Measurements from ENCODE around the gene TNFAIP8. TPM values are rescaled to one million over a fixed set of nuclear protein-coding genes. Genes with fewer than 3 reads are reported as not detected.

TNFAIP8 gene
- polyA plus RNA-seq, 1 experiment, result 11.3 TPM

DNA sequence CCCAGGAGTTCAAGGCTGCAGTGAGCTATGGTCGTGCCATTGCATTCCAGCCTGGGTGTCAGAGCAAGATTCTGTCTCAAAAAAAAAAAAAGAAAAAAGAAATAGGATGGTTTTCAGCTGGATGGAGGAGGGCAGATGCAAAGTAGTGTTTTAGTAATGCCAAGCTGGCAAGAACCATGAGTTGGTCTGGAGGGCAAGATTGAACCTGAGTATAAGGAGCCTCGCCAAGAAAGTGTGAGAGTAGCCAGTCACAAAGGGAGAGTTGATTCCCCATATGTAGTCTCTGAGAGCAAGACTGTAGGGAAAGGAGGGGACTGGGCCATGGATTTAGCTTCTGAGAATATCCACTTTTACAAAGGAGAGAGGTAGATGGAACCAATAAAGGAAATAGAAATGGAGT, 6.9 kb downstream of the TNFAIP8 start:
- Histone ChIP-seq H3K36me3 (ENCODE audit: control insufficient read depth, insufficient read depth, low read length) (no peaks in the 10 kb centered on the region), H3K4me3 (ENCODE audit: low read depth, low read length) (no peak overlapping the region), H3K27me3 (ENCODE audit: control insufficient read depth, insufficient read depth, low read length) (no peaks in the 10 kb centered on the region)
- DNase-seq (ENCODE audit: low read depth), result no peak
- CTCF ChIA-PET, result interaction anchor here (1.3 to 4.8 kb wide), 3 partner anchors 29 to 49 kb away, joined by 4 to 27 read pairs (median 4); no protein-coding TSS in a partner anchor
- TF ChIP-seq, protein P1, sequence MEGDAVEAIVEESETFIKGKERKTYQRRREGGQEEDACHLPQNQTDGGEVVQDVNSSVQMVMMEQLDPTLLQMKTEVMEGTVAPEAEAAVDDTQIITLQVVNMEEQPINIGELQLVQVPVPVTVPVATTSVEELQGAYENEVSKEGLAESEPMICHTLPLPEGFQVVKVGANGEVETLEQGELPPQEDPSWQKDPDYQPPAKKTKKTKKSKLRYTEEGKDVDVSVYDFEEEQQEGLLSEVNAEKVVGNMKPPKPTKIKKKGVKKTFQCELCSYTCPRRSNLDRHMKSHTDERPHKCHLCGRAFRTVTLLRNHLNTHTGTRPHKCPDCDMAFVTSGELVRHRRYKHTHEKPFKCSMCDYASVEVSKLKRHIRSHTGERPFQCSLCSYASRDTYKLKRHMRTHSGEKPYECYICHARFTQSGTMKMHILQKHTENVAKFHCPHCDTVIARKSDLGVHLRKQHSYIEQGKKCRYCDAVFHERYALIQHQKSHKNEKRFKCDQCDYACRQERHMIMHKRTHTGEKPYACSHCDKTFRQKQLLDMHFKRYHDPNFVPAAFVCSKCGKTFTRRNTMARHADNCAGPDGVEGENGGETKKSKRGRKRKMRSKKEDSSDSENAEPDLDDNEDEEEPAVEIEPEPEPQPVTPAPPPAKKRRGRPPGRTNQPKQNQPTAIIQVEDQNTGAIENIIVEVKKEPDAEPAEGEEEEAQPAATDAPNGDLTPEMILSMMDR (IDR thresholded peaks at IDR 0.05; ENCODE audit: insufficient read depth, low read depth, low read length), result no peak
- POLR2A ChIA-PET, result no interaction called here

DNA sequence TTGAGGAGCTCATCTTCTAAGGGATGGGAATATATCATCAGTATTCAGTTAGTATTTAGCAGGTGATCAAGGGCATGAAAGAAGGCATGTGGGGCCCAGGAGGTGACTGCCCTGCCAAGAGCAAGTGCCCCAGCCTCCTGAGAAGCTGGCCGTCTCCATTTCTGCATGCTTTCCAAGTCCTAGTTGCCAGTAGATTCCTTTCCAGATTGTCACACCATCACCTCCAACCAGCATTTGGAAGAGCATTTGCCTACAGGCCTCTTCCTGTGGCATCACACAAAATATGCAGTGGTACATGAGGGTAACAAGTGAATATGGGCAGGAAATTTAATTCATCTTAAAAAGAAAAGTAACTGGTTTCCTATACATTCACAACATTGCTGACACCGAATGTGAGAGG, 7.5 kb downstream of the TNFAIP8 start:
- ChIA-PET POLR2A (no interaction called here), CTCF (interaction anchor here (1.3 to 4.8 kb wide), 2 partner anchors 32 to 49 kb away, joined by 4 to 27 read pairs; no protein-coding TSS in a partner anchor)
- H3K4me3 ChIP-seq (ENCODE audit: low read depth, low read length), result no peak overlapping the region
- DNase-seq (ENCODE audit: low read depth), result no peak
- TF ChIP-seq, protein P1 (IDR thresholded peaks at IDR 0.05; ENCODE audit: insufficient read depth, low read depth, low read length), result no peak
- H3K36me3 ChIP-seq (ENCODE audit: control insufficient read depth, insufficient read depth, low read length), result no peaks in the 10 kb centered on the region
- no peaks in the 10 kb centered on the region for H3K27me3 ChIP-seq (ENCODE audit: control insufficient read depth, insufficient read depth, low read length)

DNA sequence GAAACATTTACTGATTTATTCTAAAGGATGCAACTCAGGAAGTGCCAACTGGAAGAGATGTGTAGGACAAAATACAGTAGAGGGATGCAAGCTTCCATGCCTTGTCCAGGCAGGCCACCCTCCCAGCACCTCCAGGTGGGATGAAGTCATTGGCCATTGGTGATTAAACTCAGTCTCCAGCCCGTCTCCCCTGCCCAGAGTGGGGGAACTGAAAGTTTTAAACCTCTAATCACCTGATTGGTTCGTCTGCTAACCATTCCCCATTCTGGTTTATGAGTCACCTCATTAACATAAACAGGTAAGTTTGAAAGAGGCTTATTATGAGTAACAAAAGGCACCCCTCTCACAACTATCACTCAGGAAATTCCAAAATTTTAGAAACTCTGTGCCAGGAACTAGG, 8.1 kb downstream of the TNFAIP8 start:
- DNase-seq (ENCODE audit: low read depth), result no peak
- TF ChIP-seq, protein P1 (IDR thresholded peaks at IDR 0.05; ENCODE audit: insufficient read depth, low read depth, low read length), result no peak
- H3K4me3 ChIP-seq (ENCODE audit: low read depth, low read length), result no peak overlapping the region
- H3K27me3 ChIP-seq (ENCODE audit: control insufficient read depth, insufficient read depth, low read length), result no peaks in the 10 kb centered on the region
- H3K36me3 ChIP-seq (ENCODE audit: control insufficient read depth, insufficient read depth, low read length), result no peaks in the 10 kb centered on the region
- CTCF ChIA-PET, result interaction anchor here (0.9 kb wide), 1 partner anchor 15 kb away, joined by 3 read pairs; no protein-coding TSS in a partner anchor
- POLR2A ChIA-PET, result no interaction called here

DNA sequence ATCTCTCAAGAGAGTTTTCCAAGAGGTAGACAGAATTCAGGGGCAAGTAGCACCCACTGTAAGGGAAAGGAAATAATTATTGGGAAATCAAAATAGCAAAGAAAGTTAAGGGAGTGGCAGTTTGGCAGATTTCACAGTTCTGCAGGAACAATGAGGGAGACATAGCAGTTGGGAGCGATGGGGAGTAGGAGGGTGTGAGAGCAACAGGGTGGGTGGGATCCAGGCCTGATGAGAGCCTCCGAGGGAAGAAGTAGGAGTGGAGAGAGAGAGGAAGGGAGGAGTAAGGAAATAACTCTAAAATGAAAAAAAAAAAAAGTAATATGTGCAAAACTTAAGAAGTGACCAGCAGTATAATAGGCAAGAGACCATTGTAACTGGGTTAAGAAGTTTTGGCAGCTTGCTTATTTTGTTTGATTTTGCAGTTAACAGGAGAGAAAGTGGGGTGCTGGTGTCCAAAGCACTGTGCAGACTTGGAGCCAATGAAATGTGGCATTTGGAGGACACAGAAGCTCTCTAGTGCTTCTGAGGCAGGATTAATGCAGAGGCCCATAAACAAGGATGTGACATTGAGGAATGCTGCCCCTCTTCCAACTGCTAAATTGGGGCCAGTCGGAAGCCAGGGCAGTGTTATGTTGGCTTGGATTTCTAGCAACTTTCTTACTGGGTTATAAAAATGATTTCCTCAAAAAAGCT, 10.2 kb downstream of the TNFAIP8 start:
- POLR2A ChIA-PET, result no interaction called here
- Histone ChIP-seq H3K36me3 (ENCODE audit: control insufficient read depth, insufficient read depth, low read length) (no peaks in the 10 kb centered on the region), H3K27me3 (ENCODE audit: control insufficient read depth, insufficient read depth, low read length) (no peaks in the 10 kb centered on the region), H3K4me3 (ENCODE audit: low read depth, low read length) (no peak overlapping the region)
- TF ChIP-seq, protein P1 (IDR thresholded peaks at IDR 0.05; ENCODE audit: insufficient read depth, low read depth, low read length), result no peak
- DNase-seq (ENCODE audit: low read depth), result no peak
- CTCF ChIA-PET, result interaction anchor here (0.6 to 1.0 kb wide), 4 partner anchors 9 to 42 kb away, joined by 3 to 4 read pairs (median 3); no protein-coding TSS in a partner anchor

DNA sequence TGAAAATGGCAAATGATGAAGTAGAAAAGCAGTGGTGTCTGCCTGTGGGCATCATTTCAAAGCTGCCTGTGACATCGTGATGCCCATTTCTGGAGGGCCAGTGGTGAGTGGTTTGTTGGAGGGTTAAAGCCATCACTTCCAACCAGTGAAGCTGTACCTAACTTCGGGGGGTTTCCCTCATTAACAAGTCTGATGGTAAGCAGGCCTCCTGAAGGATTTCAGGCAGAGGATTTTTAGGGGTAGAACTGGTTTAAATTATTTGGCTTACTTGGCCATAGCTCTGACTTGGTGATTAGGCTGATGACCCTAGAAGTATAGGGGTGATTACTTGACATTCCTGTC, 10.7 kb downstream of the TNFAIP8 start:
- TF ChIP-seq, protein P1 (IDR thresholded peaks at IDR 0.05; ENCODE audit: insufficient read depth, low read depth, low read length), result no peak
- H3K4me3 ChIP-seq (ENCODE audit: low read depth, low read length), result no peak overlapping the region
- POLR2A ChIA-PET, result no interaction called here
- CTCF ChIA-PET, result interaction anchor here (0.6 to 1.0 kb wide), 4 partner anchors 9 to 43 kb away, joined by 3 to 4 read pairs (median 3); no protein-coding TSS in a partner anchor
- no peaks in the 10 kb centered on the region for H3K27me3 ChIP-seq (ENCODE audit: control insufficient read depth, insufficient read depth, low read length)
- H3K36me3 ChIP-seq (ENCODE audit: control insufficient read depth, insufficient read depth, low read length), result no peaks in the 10 kb centered on the region
- DNase-seq (ENCODE audit: low read depth), result no peak
